Sciatic nerve (tissue), 2 donors: Measurements from ENCODE around the gene BARX2. TPM values are rescaled to one million over a fixed set of nuclear protein-coding genes. Genes with fewer than 3 reads are reported as not detected.
"Not testable (repeated sequence)": the region's sequence is repeated elsewhere in the genome, so short reads cannot be mapped to it uniquely, and the experiment has no call there.

Experiments
- ATAC-seq: fragments of 200-7000 bp; cut with Tn5 transposase; one replicate; pipeline ENCODE4 v1.9.1; 2020; ENCODE audit warnings: mild to moderate bottlenecking, moderate library complexity
- DNase-seq: peaks from one replicate; pipeline ENCODE4 v3.0.0-alpha.2; 2020; ENCODE audit warnings: low spot score
- intact Hi-C: fragments of 100-400 bp; cut with DNase I; formaldehyde crosslinking; loops from one replicate; pipeline ENCODE4 v1.14.2; 2022
- total RNA-seq: library from RNA; stranded (reverse); fragmentation: NEBNext Ultra II Directional; extraction: Animal tissue kit (Norgen Biotek cat#: 25700); gene quantifications from one replicate; pipeline ENCODE4 v1.2.1, GENCODE V29; 2021
- donor health status: DM: no; HTN: no; CAD: no.
- donor health status: DM: no; HTN: no; CAD: no.

BARX2 gene
- total RNA-seq = not detected

GRCh38 chr11:129375751-129376657 lies at the start of gene BARX2:
BARX2 (plus strand) TSS chr11:129375848; CDS start chr11:129376036, 188 bp downstream.
- ATAC-seq = no peak
- no peak for DNase-seq
- intact Hi-C loops = no loop called here

GRCh38 chr11:129326921-129327320 lies 48.7 kb upstream of the BARX2 start:
- intact Hi-C loops = no loop called here
- DNase-seq = no peak
- no peak for ATAC-seq

- DNase-seq, intact Hi-C loops, ATAC-seq: not testable (repeated sequence)
Observed at GRCh38 chr11:129327708-129328107, 47.9 kb upstream of the BARX2 start.

GRCh38 chr11:129328756-129329155 lies 46.9 kb upstream of the BARX2 start:
- ATAC-seq = no peak
- intact Hi-C loops = no loop called here
- no peak for DNase-seq

GRCh38 chr11:129331217-129331616 lies 44.4 kb upstream of the BARX2 start:
- intact Hi-C loops = loop anchor here (5.0 kb wide), 1 partner anchor 214 kb away; no protein-coding TSS in a partner anchor
- DNase-seq (no peak), ATAC-seq (peak; percentile 22)

- DNase-seq = peak; percentile 91
- ATAC-seq = peak; percentile 97
- intact Hi-C loops = loop anchor here (5.0 kb wide), 1 partner anchor 215 kb away; no protein-coding TSS in a partner anchor
Observed at GRCh38 chr11:129331871-129332274, 43.8 kb upstream of the BARX2 start.

- intact Hi-C loops = loop anchor here (5.0 kb wide), 1 partner anchor 217 kb away; no protein-coding TSS in a partner anchor
- ATAC-seq (no peak), DNase-seq (no peak)
Observed at GRCh38 chr11:129333873-129334272, 41.8 kb upstream of the BARX2 start.

- DNase-seq, intact Hi-C loops, ATAC-seq: not testable (repeated sequence)
Observed at GRCh38 chr11:129344301-129344940, 31.2 kb upstream of the BARX2 start.

GRCh38 chr11:129346916-129347315 lies 28.7 kb upstream of the BARX2 start:
- DNase-seq (no peak), ATAC-seq (no peak)
- intact Hi-C loops = no loop called here

GRCh38 chr11:129348813-129349212 lies 26.8 kb upstream of the BARX2 start:
- DNase-seq (no peak), ATAC-seq (no peak)
- intact Hi-C loops = no loop called here

GRCh38 chr11:129352676-129353075 lies 23.0 kb upstream of the BARX2 start:
- intact Hi-C loops = no loop called here
- no peak for ATAC-seq
- DNase-seq = no peak

- no peak for DNase-seq
- ATAC-seq = no peak
- intact Hi-C loops = no loop called here
Observed at GRCh38 chr11:129354691-129355090, 21.0 kb upstream of the BARX2 start.

- ATAC-seq = no peak
- intact Hi-C loops = no loop called here
- DNase-seq = no peak
Observed at GRCh38 chr11:129359748-129360147, 15.9 kb upstream of the BARX2 start.

GRCh38 chr11:129364143-129364654 lies 11.4 kb upstream of the BARX2 start:
- ATAC-seq (peak; percentile 85), DNase-seq (peak; percentile 80)
- intact Hi-C loops = no loop called here

- DNase-seq = no peak
- no peak for ATAC-seq
- intact Hi-C loops = no loop called here
Observed at GRCh38 chr11:129365816-129366215, 9.8 kb upstream of the BARX2 start.

- intact Hi-C loops = no loop called here
- ATAC-seq (no peak), DNase-seq (no peak)
Observed at GRCh38 chr11:129366737-129367597, 8.7 kb upstream of the BARX2 start.

- DNase-seq (no peak), ATAC-seq (no peak)
- intact Hi-C loops = no loop called here
Observed at GRCh38 chr11:129368889-129369672, 6.6 kb upstream of the BARX2 start.

GRCh38 chr11:129370715-129371114 lies 4.9 kb upstream of the BARX2 start:
- ATAC-seq = no peak
- intact Hi-C loops = no loop called here
- DNase-seq = no peak
